Measurements from ENCODE around the gene ANK3.

ANK3 gene

GRCh38 chr10:60253484-60253883 is 136.2 kb downstream of the ANK3 start:
- Histone ChIP-seq H3K9ac (ENCODE audit: low read length) (no peak overlapping the region), H3F3A (ENCODE audit: insufficient read depth, low read length) (no peaks in the 10 kb centered on the region), H3K27ac (ENCODE audit: low read length) (no peak overlapping the region), H3K4me2 (ENCODE audit: low read depth, low read length) (no peak overlapping the region), H3K36me3 (replicated peaks; ENCODE audit: insufficient read depth, low read length) (no peaks in the 10 kb centered on the region), H3K9me2 (replicated peaks; ENCODE audit: insufficient read depth, low read length) (no peaks in the 10 kb centered on the region), H3K79me2 (ENCODE audit: low read length) (no peaks in the 10 kb centered on the region), H3K9me3 (replicated peaks; ENCODE audit: insufficient read depth, low read length) (no peaks in the 10 kb centered on the region), H3K4me1 (ENCODE audit: low read length) (peaks cover 6% of the 10 kb centered on the region; the same call in 1 of the 2 replicates), H3K4me3 (ENCODE audit: low read length) (no peak overlapping the region), H3K27me3 (replicated peaks; ENCODE audit: insufficient read depth, low read length) (no peaks in the 10 kb centered on the region), H2AFZ (ENCODE audit: low read length) (no peak overlapping the region), H4K20me1 (ENCODE audit: insufficient read depth, low read length) (no peaks in the 10 kb centered on the region; the same call in 1 of the 2 replicates)
- no peak for TF ChIP-seq EZH2phosphoT487 (IDR thresholded peaks at IDR 0.05; ENCODE audit: low read length)
- no peak for TF ChIP-seq CTCF (IDR thresholded peaks at IDR 0.05; ENCODE audit: low read length)
- TF ChIP-seq EZH2 (optimal IDR thresholded peaks at IDR 0.05; ENCODE audit: low read depth, low read length): no peak
- DNase-seq: no peak

GRCh38 chr10:60252688-60253087 is 137.0 kb downstream of the ANK3 start:
- TF ChIP-seq CTCF (IDR thresholded peaks at IDR 0.05; ENCODE audit: low read length) (no peak), EZH2 (optimal IDR thresholded peaks at IDR 0.05; ENCODE audit: low read depth, low read length) (no peak), EZH2phosphoT487 (IDR thresholded peaks at IDR 0.05; ENCODE audit: low read length) (no peak)
- Histone ChIP-seq H3F3A (ENCODE audit: insufficient read depth, low read length) (no peaks in the 10 kb centered on the region), H3K4me3 (ENCODE audit: low read length) (no peak overlapping the region), H3K36me3 (replicated peaks; ENCODE audit: insufficient read depth, low read length) (no peaks in the 10 kb centered on the region), H3K4me2 (ENCODE audit: low read depth, low read length) (no peak overlapping the region), H3K9me2 (replicated peaks; ENCODE audit: insufficient read depth, low read length) (no peaks in the 10 kb centered on the region), H4K20me1 (ENCODE audit: insufficient read depth, low read length) (no peaks in the 10 kb centered on the region; the same call in 1 of the 2 replicates), H3K27ac (ENCODE audit: low read length) (no peak overlapping the region), H2AFZ (ENCODE audit: low read length) (no peak overlapping the region), H3K79me2 (ENCODE audit: low read length) (no peaks in the 10 kb centered on the region), H3K27me3 (replicated peaks; ENCODE audit: insufficient read depth, low read length) (no peaks in the 10 kb centered on the region), H3K9ac (ENCODE audit: low read length) (no peak overlapping the region), H3K9me3 (replicated peaks; ENCODE audit: insufficient read depth, low read length) (no peaks in the 10 kb centered on the region), H3K4me1 (ENCODE audit: low read length) (no peaks in the 10 kb centered on the region)
- no peak for DNase-seq

GRCh38 chr10:60246382-60246781 is 143.3 kb downstream of the ANK3 start:
- TF ChIP-seq EZH2 (optimal IDR thresholded peaks at IDR 0.05; ENCODE audit: low read depth, low read length) (no peak), EZH2phosphoT487 (IDR thresholded peaks at IDR 0.05; ENCODE audit: low read length) (no peak), CTCF (IDR thresholded peaks at IDR 0.05; ENCODE audit: low read length) (no peak)
- Histone ChIP-seq H3K4me1 (ENCODE audit: low read length) (no peaks in the 10 kb centered on the region), H3F3A (ENCODE audit: insufficient read depth, low read length) (no peaks in the 10 kb centered on the region), H3K36me3 (replicated peaks; ENCODE audit: insufficient read depth, low read length) (no peaks in the 10 kb centered on the region), H4K20me1 (ENCODE audit: insufficient read depth, low read length) (no peaks in the 10 kb centered on the region), H3K9ac (ENCODE audit: low read length) (no peak overlapping the region), H3K4me3 (ENCODE audit: low read length) (no peak overlapping the region), H3K4me2 (ENCODE audit: low read depth, low read length) (no peak overlapping the region), H3K9me3 (replicated peaks; ENCODE audit: insufficient read depth, low read length) (no peaks in the 10 kb centered on the region), H3K27me3 (replicated peaks; ENCODE audit: insufficient read depth, low read length) (no peaks in the 10 kb centered on the region), H3K79me2 (ENCODE audit: low read length) (no peaks in the 10 kb centered on the region), H2AFZ (ENCODE audit: low read length) (no peak overlapping the region), H3K27ac (ENCODE audit: low read length) (no peak overlapping the region), H3K9me2 (replicated peaks; ENCODE audit: insufficient read depth, low read length) (no peaks in the 10 kb centered on the region)
- no peak for DNase-seq

Measured in MM.1S (cell line).